Activated CD8-positive, alpha-beta T cell treated with anti-CD3 and anti-CD28 coated beads, Interleukin-2, amount 10 ng/mL, durations not matched to agents 7 days and 5 days (primary cell): ENCODE data around the gene MRTFA. TPM values are rescaled to one million over a fixed set of nuclear protein-coding genes. Genes with fewer than 3 reads are reported as not detected.

Experiments used
- ATAC-seq: fragments of 150-1000 bp; cut with Tn5 transposase; one replicate; pipeline ENCODE4 v1.10.0; 2021; ENCODE audit warnings: moderate library complexity
- CTCF ChIA-PET: fragments of 350-600 bp; sonication (Branson Sonifier 250); formaldehyde crosslinking; loops from one replicate; lab custom pipeline; 2021; ENCODE audit warnings: antibody characterized with exemption; lab: Charles Lee
- POLR2A ChIA-PET: fragments of 350-600 bp; sonication (Branson Sonifier 250); formaldehyde crosslinking; loops from one replicate; lab custom pipeline; 2021; ENCODE audit warnings: antibody characterized with exemption; lab: Charles Lee
- DNase-seq: peaks from one replicate; pipeline ENCODE4 v3.0.0-alpha.2; 2020
- H3K27ac Mint-ChIP-seq: one replicate; pipeline ENCODE4 v1.8.0; 2021; ENCODE audit warnings: mild to moderate bottlenecking, mixed read lengths
- H3K27me3 Mint-ChIP-seq: one replicate; pipeline ENCODE4 v1.8.0; 2021; ENCODE audit warnings: low read depth, mixed read lengths
- H3K36me3 Mint-ChIP-seq: one replicate; pipeline ENCODE4 v1.8.0; 2021; ENCODE audit warnings: low read depth, mixed read lengths
- H3K4me1 Mint-ChIP-seq: one replicate; pipeline ENCODE4 v1.8.0; 2021; ENCODE audit warnings: low read depth, mixed read lengths
- H3K4me3 Mint-ChIP-seq: one replicate; pipeline ENCODE4 v1.8.0; 2021; ENCODE audit warnings: mild to moderate bottlenecking, mixed read lengths
- H3K9me3 Mint-ChIP-seq: one replicate; pipeline ENCODE4 v1.8.0; 2022; ENCODE audit warnings: mixed read lengths; ENCODE audit not compliant: insufficient read depth
- total RNA-seq, 2 experiments: library from RNA; stranded (reverse); gene quantifications; one replicate each; pipeline ENCODE4 v1.2.3, GENCODE V29; 2021

The MRTFA gene
- total RNA-seq, 2 experiments from 2014 or later: 65.0 to 65.1 TPM

GRCh38 chr22:40473703-40474102, 162.8 kb downstream of the MRTFA start:
- H3K27ac Mint-ChIP-seq: no peak overlapping the region
- ATAC-seq (no peak), DNase-seq (no peak)
- no peaks in the 10 kb centered on the region for H3K27me3 Mint-ChIP-seq
- H3K36me3 Mint-ChIP-seq: peaks cover 2% of the 10 kb centered on the region
- peaks cover 40% of the 10 kb centered on the region for H3K4me1 Mint-ChIP-seq
- no peaks in the 10 kb centered on the region for H3K9me3 Mint-ChIP-seq
- POLR2A ChIA-PET: no interaction called here
- CTCF ChIA-PET: interaction anchor here (1.2 to 2.6 kb wide), 3 partner anchors 13 to 425 kb away, joined by 3 to 11 read pairs (median 4); no protein-coding TSS in a partner anchor
- no peak overlapping the region for H3K4me3 Mint-ChIP-seq

- Mint-ChIP-seq H3K36me3 (peaks cover 4% of the 10 kb centered on the region), H3K27ac (no peak overlapping the region), H3K9me3 (no peaks in the 10 kb centered on the region), H3K27me3 (no peaks in the 10 kb centered on the region), H3K4me1 (peaks cover 28% of the 10 kb centered on the region), H3K4me3 (no peak overlapping the region)
- DNase-seq (no peak), ATAC-seq (no peak)
- ChIA-PET CTCF (interaction anchor here (1.4 to 2.8 kb wide), 6 partner anchors 10 to 36 kb away, joined by 4 to 11 read pairs (median 8); no protein-coding TSS in a partner anchor), POLR2A (no interaction called here)
These were observed 163.9 kb downstream of the MRTFA start for GRCh38 chr22:40472579-40472978.

- POLR2A ChIA-PET: no interaction called here
- H3K4me3 Mint-ChIP-seq: no peak overlapping the region
- CTCF ChIA-PET: interaction anchor here (0.7 to 2.8 kb wide), 6 partner anchors 10 to 98 kb away, joined by 3 to 11 read pairs (median 5); no protein-coding TSS in a partner anchor
- peaks cover 28% of the 10 kb centered on the region for H3K4me1 Mint-ChIP-seq
- ATAC-seq (no peak), DNase-seq (no peak)
- H3K27ac Mint-ChIP-seq: no peak overlapping the region
- no peaks in the 10 kb centered on the region for H3K9me3 Mint-ChIP-seq
- peaks cover 4% of the 10 kb centered on the region for H3K36me3 Mint-ChIP-seq
- H3K27me3 Mint-ChIP-seq: no peaks in the 10 kb centered on the region
These were observed 164.5 kb downstream of the MRTFA start for GRCh38 chr22:40472051-40472450.

DNA sequence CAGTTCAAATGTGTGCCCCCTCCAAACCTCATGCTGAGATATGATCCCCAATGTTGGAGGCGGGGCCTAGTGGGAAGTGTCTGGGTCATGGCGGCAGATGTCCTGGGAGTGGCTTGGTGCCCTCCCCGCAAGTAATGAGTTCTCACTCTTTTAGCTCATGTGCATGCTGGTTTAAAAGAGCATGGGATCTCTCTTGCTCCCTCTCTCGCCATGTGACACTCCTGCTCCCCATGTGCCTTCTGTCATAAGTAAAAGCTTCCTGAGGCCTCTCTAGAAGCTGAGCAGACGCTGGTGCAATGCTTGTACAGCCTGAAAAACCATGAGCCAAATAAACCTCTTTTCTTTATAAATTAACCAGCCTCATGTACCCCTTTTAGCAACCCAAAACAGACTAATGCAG, 167.3 kb downstream of the MRTFA start:
- Mint-ChIP-seq H3K4me1 (peaks cover 16% of the 10 kb centered on the region), H3K9me3 (no peaks in the 10 kb centered on the region), H3K27ac (no peak overlapping the region), H3K36me3 (peaks cover 4% of the 10 kb centered on the region), H3K4me3 (no peak overlapping the region), H3K27me3 (no peaks in the 10 kb centered on the region)
- ChIA-PET CTCF (no interaction called here), POLR2A (no interaction called here)
- DNase-seq (no peak), ATAC-seq (no peak)

- ChIA-PET CTCF (interaction anchor here (1.2 to 7.3 kb wide), 3 partner anchors 11 to 32 kb away, joined by 5 to 48 read pairs (median 8); no protein-coding TSS in a partner anchor), POLR2A (no interaction called here)
- ATAC-seq (no peak), DNase-seq (no peak)
- H3K4me3 Mint-ChIP-seq: no peak overlapping the region
- H3K4me1 Mint-ChIP-seq: peaks cover 12% of the 10 kb centered on the region
- no peaks in the 10 kb centered on the region for H3K9me3 Mint-ChIP-seq
- H3K27me3 Mint-ChIP-seq: no peaks in the 10 kb centered on the region
- no peak overlapping the region for H3K27ac Mint-ChIP-seq
- peaks cover 4% of the 10 kb centered on the region for H3K36me3 Mint-ChIP-seq
These were observed 167.9 kb downstream of the MRTFA start for GRCh38 chr22:40468616-40469015.

- ChIA-PET CTCF (interaction anchor here (1.0 to 7.3 kb wide), 2 partner anchors 30 to 215 kb away, joined by 4 to 48 read pairs; no protein-coding TSS in a partner anchor), POLR2A (no interaction called here)
- Mint-ChIP-seq H3K36me3 (peaks cover 13% of the 10 kb centered on the region), H3K27me3 (no peaks in the 10 kb centered on the region), H3K9me3 (no peaks in the 10 kb centered on the region), H3K4me1 (peaks cover 11% of the 10 kb centered on the region), H3K4me3 (no peak overlapping the region), H3K27ac (no peak overlapping the region)
- no peak for ATAC-seq
- DNase-seq: no peak
These were observed 169.5 kb downstream of the MRTFA start for GRCh38 chr22:40466976-40467375.

DNA sequence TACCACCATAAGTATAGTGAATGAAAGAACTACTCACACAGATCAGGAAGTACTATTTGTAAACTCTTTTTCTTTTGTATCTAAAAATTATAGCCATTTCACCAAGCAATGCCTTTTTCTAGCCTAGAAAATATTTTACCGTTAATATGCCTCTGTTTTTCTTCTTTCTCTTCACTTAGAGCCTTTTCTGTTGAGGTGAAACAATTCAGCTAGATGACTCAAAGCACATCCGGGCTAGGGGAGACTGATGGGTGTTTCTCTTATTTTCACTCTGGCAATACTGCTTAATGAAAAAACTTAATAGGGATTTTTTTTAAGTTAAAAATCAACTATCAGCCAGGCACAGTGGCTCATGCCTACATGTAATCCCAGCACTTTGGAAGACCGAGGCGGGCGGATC, 172.8 kb downstream of the MRTFA start:
- Mint-ChIP-seq H3K4me1 (peaks cover 33% of the 10 kb centered on the region), H3K4me3 (peak overlapping the region; percentile 96), H3K27ac (peak overlapping the region; percentile 97), H3K9me3 (no peaks in the 10 kb centered on the region), H3K27me3 (no peaks in the 10 kb centered on the region), H3K36me3 (peaks cover 30% of the 10 kb centered on the region)
- ATAC-seq (peak; percentile 54), DNase-seq (peak; percentile 56)
- ChIA-PET POLR2A (interaction anchor here (0.6 to 1.4 kb wide), 6 partner anchors 14 to 420 kb away, joined by 3 to 4 read pairs (median 4); partner anchors contain the start of genes MRTFA and TNRC6B), CTCF (interaction anchor here (0.6 to 7.3 kb wide), 9 partner anchors 9 to 183 kb away, joined by 3 to 48 read pairs (median 7); no protein-coding TSS in a partner anchor)

GRCh38 chr22:40463017-40463631, 173.4 kb downstream of the MRTFA start:
- H3K4me3 Mint-ChIP-seq: peak overlapping the region; percentile 96
- POLR2A ChIA-PET: interaction anchor here (0.5 to 1.4 kb wide), 7 partner anchors 24 to 332 kb away, joined by 3 to 4 read pairs (median 3); partner anchors contain the start of genes MRTFA and TNRC6B
- DNase-seq (peak; percentile 72), ATAC-seq (peak; percentile 83)
- CTCF ChIA-PET: interaction anchor here (0.6 to 7.3 kb wide), 13 partner anchors 9 to 183 kb away, joined by 3 to 48 read pairs (median 4); no protein-coding TSS in a partner anchor
- no peaks in the 10 kb centered on the region for H3K27me3 Mint-ChIP-seq
- H3K9me3 Mint-ChIP-seq: no peaks in the 10 kb centered on the region
- peaks cover 39% of the 10 kb centered on the region for H3K4me1 Mint-ChIP-seq
- peak overlapping the region; percentile 97 for H3K27ac Mint-ChIP-seq
- H3K36me3 Mint-ChIP-seq: peaks cover 34% of the 10 kb centered on the region

GRCh38 chr22:40462195-40462984, 174.1 kb downstream of the MRTFA start:
- ChIA-PET POLR2A (interaction anchor here (0.7 to 1.4 kb wide), 6 partner anchors 11 to 174 kb away, joined by 3 to 5 read pairs (median 4); partner anchors contain the start of gene MRTFA), CTCF (interaction anchor here (0.7 to 7.3 kb wide), 15 partner anchors 9 to 437 kb away, joined by 3 to 48 read pairs (median 4); no protein-coding TSS in a partner anchor)
- Mint-ChIP-seq H3K27ac (peak overlapping the region; percentile 97), H3K9me3 (no peaks in the 10 kb centered on the region), H3K4me1 (peaks cover 45% of the 10 kb centered on the region), H3K27me3 (no peaks in the 10 kb centered on the region), H3K36me3 (peaks cover 35% of the 10 kb centered on the region), H3K4me3 (peak overlapping the region; percentile 96)
- DNase-seq (peak; percentile 47), ATAC-seq (peak; percentile 79)

DNA sequence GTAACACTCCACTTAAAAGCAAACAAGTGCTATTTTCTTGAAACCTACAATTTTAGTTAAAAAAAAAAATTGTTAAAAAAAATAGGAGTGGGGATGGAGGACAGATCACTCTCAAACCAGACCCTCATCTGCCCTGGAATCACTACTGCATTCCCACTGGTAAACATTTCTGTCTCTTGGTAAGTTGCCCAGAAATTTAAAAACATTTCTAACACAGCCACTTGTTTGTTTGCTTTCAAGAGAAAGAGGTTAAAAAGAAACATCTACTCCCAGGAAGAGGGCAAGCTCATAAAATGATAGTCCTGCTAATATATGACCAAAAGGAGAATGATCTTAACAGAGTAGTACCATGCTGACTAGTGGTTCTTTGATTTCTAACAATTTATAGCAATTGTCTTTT, 182.8 kb downstream of the MRTFA start:
- peaks cover 55% of the 10 kb centered on the region for H3K4me1 Mint-ChIP-seq
- no peaks in the 10 kb centered on the region for H3K27me3 Mint-ChIP-seq
- CTCF ChIA-PET: interaction anchor here (1.0 to 3.3 kb wide), 5 partner anchors 8 to 80 kb away, joined by 3 to 12 read pairs (median 3); no protein-coding TSS in a partner anchor
- ATAC-seq: no peak
- H3K36me3 Mint-ChIP-seq: peaks cover 50% of the 10 kb centered on the region
- POLR2A ChIA-PET: no interaction called here
- no peak overlapping the region for H3K4me3 Mint-ChIP-seq
- DNase-seq: no peak
- H3K27ac Mint-ChIP-seq: no peak overlapping the region
- no peaks in the 10 kb centered on the region for H3K9me3 Mint-ChIP-seq

GRCh38 chr22:40452730-40453487, 183.6 kb downstream of the MRTFA start:
- no peak overlapping the region for H3K4me3 Mint-ChIP-seq
- H3K4me1 Mint-ChIP-seq: peaks cover 50% of the 10 kb centered on the region
- ATAC-seq (no peak), DNase-seq (no peak)
- no peaks in the 10 kb centered on the region for H3K27me3 Mint-ChIP-seq
- H3K36me3 Mint-ChIP-seq: peaks cover 47% of the 10 kb centered on the region
- no peaks in the 10 kb centered on the region for H3K9me3 Mint-ChIP-seq
- POLR2A ChIA-PET: no interaction called here
- CTCF ChIA-PET: interaction anchor here (1.1 to 3.3 kb wide), 6 partner anchors 9 to 155 kb away, joined by 3 to 12 read pairs (median 3); no protein-coding TSS in a partner anchor
- H3K27ac Mint-ChIP-seq: no peak overlapping the region
